ENCODE data around the gene MTHFD2L. TPM values are rescaled to one million over a fixed set of nuclear protein-coding genes. Genes with fewer than 3 reads are reported as not detected.
"Not testable (repeated sequence)": the region's sequence is repeated elsewhere in the genome, so short reads cannot be mapped to it uniquely, and the experiment has no call there.

MTHFD2L gene
- total RNA-seq, 4 donors from 2014 or later = 13.1 to 22.9 (median 15.3) TPM

DNA sequence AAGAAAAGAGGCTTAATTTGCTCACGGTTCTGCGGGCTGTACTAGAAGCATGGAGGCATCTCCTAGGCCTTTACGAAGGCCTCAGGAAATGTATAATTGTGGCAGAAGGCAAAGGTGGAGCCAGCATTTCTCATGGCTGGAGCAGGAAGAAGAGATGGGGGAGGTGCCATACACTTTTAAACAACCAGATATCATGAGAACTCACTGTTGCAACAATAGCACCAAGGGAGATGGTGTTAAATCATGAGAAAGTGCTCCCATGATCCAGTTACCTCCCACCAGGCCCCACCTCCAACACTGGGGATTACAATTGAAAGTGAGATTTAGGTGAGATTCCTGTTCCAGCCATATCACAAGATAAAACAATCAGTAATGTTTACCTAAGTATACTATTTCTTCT lies 45.5 kb downstream of the MTHFD2L start:
- no peak overlapping the region for H3K4me3 ChIP-seq
- H3K27me3 ChIP-seq = no peaks in the 10 kb centered on the region
- H3K36me3 ChIP-seq = peaks cover 11% of the 10 kb centered on the region
- no peaks in the 10 kb centered on the region for H3K9me3 ChIP-seq
- TF ChIP-seq, protein P1, sequence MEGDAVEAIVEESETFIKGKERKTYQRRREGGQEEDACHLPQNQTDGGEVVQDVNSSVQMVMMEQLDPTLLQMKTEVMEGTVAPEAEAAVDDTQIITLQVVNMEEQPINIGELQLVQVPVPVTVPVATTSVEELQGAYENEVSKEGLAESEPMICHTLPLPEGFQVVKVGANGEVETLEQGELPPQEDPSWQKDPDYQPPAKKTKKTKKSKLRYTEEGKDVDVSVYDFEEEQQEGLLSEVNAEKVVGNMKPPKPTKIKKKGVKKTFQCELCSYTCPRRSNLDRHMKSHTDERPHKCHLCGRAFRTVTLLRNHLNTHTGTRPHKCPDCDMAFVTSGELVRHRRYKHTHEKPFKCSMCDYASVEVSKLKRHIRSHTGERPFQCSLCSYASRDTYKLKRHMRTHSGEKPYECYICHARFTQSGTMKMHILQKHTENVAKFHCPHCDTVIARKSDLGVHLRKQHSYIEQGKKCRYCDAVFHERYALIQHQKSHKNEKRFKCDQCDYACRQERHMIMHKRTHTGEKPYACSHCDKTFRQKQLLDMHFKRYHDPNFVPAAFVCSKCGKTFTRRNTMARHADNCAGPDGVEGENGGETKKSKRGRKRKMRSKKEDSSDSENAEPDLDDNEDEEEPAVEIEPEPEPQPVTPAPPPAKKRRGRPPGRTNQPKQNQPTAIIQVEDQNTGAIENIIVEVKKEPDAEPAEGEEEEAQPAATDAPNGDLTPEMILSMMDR (IDR thresholded peaks at IDR 0.05) = no peak
- TF ChIP-seq POLR2AphosphoS5 (IDR thresholded peaks at IDR 0.05) (no peak), POLR2A (IDR thresholded peaks at IDR 0.05) (no peak), EP300 (IDR thresholded peaks at IDR 0.05) (no peak)
- H3K4me1 ChIP-seq = no peaks in the 10 kb centered on the region
- H3K27ac ChIP-seq = no peak overlapping the region
- no peak for DNase-seq (ENCODE audit: low spot score in 2 of 2)
- 84% methylated on average over 3 of the region's 3 CpGs for WGBS

DNA sequence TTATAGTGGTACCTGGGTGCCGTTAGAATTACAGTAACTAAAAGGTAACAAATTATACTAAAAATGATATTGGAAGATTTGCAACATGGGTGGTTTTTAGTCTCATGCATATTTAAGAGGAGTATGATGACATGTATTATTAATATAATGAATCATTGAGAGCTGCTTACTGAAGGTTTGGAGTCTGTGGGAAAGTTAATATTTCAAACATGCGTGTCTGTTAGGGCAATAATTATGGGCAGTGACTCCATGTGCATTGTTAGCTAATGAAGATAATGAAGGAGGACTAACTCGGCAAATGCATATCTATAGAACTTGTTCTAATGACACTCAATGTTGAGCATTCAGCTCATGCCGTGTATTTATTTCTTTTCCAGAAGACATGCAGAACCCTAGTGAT lies 47.1 kb downstream of the MTHFD2L start:
- H3K27me3 ChIP-seq = no peaks in the 10 kb centered on the region
- H3K4me1 ChIP-seq = no peaks in the 10 kb centered on the region
- WGBS = 90% methylated on average over 4 of the region's 4 CpGs
- DNase-seq (ENCODE audit: low spot score in 2 of 2) = no peak
- no peak overlapping the region for H3K4me3 ChIP-seq
- no peak overlapping the region for H3K27ac ChIP-seq
- H3K9me3 ChIP-seq = no peaks in the 10 kb centered on the region
- H3K36me3 ChIP-seq = peaks cover 11% of the 10 kb centered on the region
- no peak for TF ChIP-seq POLR2A (IDR thresholded peaks at IDR 0.05)
- TF ChIP-seq POLR2AphosphoS5 (IDR thresholded peaks at IDR 0.05) = no peak
- TF ChIP-seq EP300 (IDR thresholded peaks at IDR 0.05) = no peak
- TF ChIP-seq, protein P1 (IDR thresholded peaks at IDR 0.05) = no peak

DNA sequence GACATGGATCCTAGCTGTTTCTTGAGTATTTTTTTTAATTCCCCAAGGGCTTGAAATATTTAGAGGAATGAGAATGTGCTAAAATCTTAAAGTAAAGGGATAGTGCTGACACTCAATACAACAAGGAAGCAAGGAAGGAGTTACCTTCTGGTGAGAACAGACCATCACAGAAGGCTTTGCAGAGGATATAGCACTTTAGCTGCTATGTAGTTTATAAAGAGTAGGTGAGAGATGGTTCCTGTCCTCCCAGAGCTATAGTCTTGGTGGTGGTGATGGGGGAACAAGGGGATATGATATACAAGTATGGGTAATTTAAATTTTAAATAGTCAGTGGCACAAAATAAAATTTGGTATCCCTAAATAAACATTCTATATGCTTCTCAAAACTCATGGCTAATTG lies 47.6 kb downstream of the MTHFD2L start:
- H3K27me3 ChIP-seq = no peaks in the 10 kb centered on the region
- TF ChIP-seq, protein P1 (IDR thresholded peaks at IDR 0.05) = no peak
- TF ChIP-seq POLR2AphosphoS5 (IDR thresholded peaks at IDR 0.05) = no peak
- TF ChIP-seq EP300 (IDR thresholded peaks at IDR 0.05) = no peak
- no peak for TF ChIP-seq POLR2A (IDR thresholded peaks at IDR 0.05)
- no peak overlapping the region for H3K27ac ChIP-seq
- no peak overlapping the region for H3K4me3 ChIP-seq
- no peak for DNase-seq (ENCODE audit: low spot score in 2 of 2)
- peaks cover 11% of the 10 kb centered on the region for H3K36me3 ChIP-seq
- no peaks in the 10 kb centered on the region for H3K4me1 ChIP-seq
- no peaks in the 10 kb centered on the region for H3K9me3 ChIP-seq

DNA sequence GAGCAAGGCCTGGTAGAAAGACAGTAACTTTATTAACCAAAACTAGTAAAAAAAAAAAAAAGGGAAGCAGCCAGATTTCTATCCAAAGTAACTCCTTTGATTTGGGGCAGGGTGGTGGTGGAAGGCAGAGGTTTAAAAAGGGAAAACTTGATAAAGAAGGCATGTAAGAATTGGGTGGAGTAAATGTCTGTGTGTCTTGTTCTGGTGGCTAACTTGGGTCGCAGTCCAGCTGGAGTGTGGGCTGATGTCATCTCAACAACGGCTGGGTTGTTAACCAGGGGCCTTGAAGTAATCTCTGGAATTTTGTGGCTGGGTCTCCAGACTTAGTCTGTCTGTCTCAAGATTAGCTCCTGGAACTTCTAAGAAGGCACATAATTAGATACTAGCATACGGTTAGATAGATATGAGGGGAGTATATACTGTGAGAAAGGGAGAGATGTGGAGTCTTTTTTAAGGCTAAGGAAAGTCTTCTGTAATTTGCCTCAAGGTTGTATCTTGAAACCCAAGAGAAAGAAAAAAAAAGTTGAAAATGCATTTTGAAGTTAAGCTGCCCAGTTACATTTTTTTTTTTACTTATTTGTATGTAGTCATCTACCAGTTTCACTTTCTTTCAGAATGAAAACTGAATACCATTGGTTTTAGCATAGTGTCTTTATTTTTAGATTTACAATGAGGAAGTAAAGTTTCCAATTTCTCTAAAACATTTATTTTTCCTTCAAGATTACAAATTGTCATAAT lies 48.3 kb downstream of the MTHFD2L start:
- Histone ChIP-seq H3K9me3 (no peaks in the 10 kb centered on the region), H3K4me1 (no peaks in the 10 kb centered on the region), H3K36me3 (peaks cover 8% of the 10 kb centered on the region), H3K27me3 (no peaks in the 10 kb centered on the region), H3K4me3 (no peak overlapping the region), H3K27ac (no peak overlapping the region)
- TF ChIP-seq EP300 (IDR thresholded peaks at IDR 0.05) (no peak), POLR2AphosphoS5 (IDR thresholded peaks at IDR 0.05) (no peak), POLR2A (IDR thresholded peaks at IDR 0.05) (no peak)
- TF ChIP-seq, protein P1 (IDR thresholded peaks at IDR 0.05) = no peak
- no peak for DNase-seq (ENCODE audit: low spot score in 2 of 2)
- 38% methylated on average over 3 of the region's 3 CpGs for WGBS

DNA sequence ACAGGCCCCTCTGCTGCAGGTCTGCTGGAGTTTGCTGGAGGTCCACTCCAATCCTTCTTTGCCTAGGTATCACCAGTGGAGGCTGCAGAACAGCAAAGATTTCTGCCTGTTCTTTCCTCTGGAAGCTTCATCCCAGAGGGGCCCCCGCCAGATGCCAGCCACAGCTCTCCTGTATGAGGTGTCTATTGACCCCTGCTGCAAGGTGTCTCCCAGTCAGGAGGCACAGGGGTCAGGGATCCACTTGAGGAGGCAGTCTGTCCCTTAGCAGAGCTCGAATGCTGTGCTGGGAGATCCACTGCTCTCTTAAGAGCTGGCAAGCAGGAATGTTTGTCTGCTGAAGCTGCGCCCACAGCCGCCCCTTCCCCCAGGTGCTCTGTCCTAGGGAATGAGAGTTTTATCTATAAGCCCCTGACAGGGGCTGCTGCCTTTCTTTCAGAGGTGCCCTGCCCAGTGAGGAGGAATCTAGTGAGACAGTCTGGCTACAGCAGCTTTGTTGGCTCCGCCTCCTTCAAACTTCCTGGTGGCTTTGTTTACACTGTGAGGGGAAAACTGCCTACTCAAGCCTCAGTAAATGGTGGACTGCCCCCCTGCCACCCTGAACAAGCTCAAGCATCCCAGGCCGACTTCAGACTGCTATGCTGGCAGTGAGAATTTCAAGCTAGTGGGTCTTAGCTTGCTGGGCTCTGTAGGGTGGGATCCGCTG lies 56.7 kb downstream of the MTHFD2L start:
- H3K4me3 ChIP-seq; H3K9me3 ChIP-seq; H3K27ac ChIP-seq; H3K36me3 ChIP-seq; DNase-seq (ENCODE audit: low spot score in 2 of 2); H3K4me1 ChIP-seq; H3K27me3 ChIP-seq: not testable (repeated sequence)
- 88% methylated on average over 4 of the region's 7 CpGs for WGBS

DNA sequence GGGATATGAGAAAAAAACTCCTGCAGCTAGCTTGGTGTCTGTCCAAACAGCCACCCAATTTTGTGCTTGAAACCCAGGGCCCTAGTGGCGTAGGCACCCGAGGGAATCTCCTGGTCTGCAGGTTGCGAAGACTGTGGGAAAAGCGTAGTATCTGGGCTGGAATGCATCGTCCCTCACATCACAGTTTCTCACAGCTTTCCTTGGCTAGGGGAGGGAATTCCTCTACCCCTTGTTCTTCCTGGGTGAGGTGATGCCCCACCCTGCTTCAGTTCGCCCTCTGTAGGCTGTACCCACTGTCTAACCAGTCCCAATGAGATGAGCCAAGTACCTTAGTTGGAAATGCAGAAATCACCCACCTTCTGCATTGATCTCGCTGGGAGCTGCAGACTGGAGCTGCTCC lies 57.3 kb downstream of the MTHFD2L start:
- not testable (repeated sequence) for H3K27me3 ChIP-seq; DNase-seq (ENCODE audit: low spot score in 2 of 2); H3K4me1 ChIP-seq; H3K9me3 ChIP-seq; H3K27ac ChIP-seq; H3K36me3 ChIP-seq; H3K4me3 ChIP-seq
- WGBS = 95% methylated on average over 6 of the region's 7 CpGs
